HG02571 (cell line): ENCODE data around the gene NLN.
"Not testable (repeated sequence)": the region's sequence is repeated elsewhere in the genome, so short reads cannot be mapped to it uniquely, and the experiment has no call there.

Source experiments
- ATAC-seq: cut with Tn5 transposase; IDR thresholded peaks from one replicate; pipeline ENCODE4 v1.9.1; 2021; ENCODE audit warnings: mild to moderate bottlenecking, moderate library complexity; ENCODE audit not compliant: unreplicated experiment

Gene NLN

GRCh38 chr5:65730910-65731309, 8.9 kb downstream of the NLN start:
- ATAC-seq = no peak

DNA sequence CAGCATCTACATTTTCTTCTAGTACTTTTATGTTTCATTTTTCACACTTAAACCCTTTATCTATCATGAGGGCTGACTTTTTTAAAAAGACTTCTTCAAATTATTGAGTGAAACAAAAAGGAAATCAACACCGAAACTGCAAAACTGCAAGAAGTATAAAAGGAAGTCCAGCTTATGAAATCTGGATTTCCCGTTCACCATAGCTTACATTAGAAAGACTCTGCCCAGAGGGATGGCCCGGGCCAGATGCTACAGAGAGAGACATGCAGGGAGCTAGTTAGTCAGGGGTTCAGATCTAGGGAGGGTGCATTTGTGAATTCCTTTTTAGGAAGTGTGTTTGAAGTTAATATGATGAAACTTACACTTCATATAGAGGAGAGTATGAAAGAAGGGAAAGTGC, 10.0 kb downstream of the NLN start:
- ATAC-seq = not testable (repeated sequence)

- not testable (repeated sequence) for ATAC-seq
Observed at GRCh38 chr5:65734196-65734775, 12.3 kb downstream of the NLN start.

- no peak for ATAC-seq
Observed at GRCh38 chr5:65734921-65735320, 12.9 kb downstream of the NLN start.

GRCh38 chr5:65736011-65736410, 14.0 kb downstream of the NLN start:
- no peak for ATAC-seq

GRCh38 chr5:65737842-65738241, 15.8 kb downstream of the NLN start:
- no peak for ATAC-seq

GRCh38 chr5:65738305-65738704, 16.3 kb downstream of the NLN start:
- ATAC-seq = no peak

DNA sequence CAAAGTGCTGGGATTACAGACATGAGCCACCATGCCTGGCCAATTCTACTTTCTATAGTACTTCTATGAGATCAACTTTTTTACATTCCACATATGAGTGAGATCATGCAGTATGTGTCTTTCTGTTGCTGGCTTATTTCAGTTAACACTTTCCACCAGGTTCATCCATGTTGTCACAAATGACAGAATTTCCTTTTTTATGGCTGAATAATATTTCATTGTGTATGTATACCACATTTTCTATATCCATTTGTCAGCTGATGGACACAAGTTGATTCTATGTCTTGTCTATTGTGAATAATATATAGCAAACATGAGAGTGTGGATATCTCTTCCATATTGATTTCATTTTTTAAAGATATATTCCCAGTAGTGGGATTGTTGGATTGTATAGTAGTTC, 17.2 kb downstream of the NLN start:
- no peak for ATAC-seq

DNA sequence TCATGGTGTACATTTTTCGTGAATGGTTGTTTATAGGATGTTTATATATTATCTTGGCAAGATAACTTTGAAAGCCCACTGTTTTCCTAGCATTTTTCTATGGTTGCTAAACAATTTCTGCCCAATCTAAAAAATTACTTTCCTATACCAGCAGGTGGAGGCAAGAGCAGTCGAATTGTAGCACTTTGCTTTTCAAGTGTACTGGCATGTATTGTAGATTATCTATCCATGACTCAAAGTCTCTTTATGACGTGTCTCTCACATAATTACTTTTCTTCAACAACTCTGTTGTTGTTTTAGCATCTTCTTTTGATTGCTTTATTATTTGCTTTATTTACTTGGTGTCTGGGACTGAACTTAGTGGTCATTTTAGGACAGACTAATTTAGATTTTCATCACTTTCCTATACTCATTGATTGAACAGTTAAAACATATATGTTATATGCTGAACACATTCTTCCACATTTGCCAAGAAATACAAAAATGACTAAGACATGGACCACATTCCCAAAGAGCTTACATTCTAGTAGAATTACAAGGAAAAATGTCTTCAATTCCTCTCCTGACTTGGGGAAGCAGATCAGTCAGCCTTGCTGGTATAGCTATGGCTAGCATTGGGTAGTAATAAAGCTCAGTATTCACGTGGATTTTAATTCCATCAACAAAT, 20.7 kb downstream of the NLN start:
- peak; percentile 71 for ATAC-seq

DNA sequence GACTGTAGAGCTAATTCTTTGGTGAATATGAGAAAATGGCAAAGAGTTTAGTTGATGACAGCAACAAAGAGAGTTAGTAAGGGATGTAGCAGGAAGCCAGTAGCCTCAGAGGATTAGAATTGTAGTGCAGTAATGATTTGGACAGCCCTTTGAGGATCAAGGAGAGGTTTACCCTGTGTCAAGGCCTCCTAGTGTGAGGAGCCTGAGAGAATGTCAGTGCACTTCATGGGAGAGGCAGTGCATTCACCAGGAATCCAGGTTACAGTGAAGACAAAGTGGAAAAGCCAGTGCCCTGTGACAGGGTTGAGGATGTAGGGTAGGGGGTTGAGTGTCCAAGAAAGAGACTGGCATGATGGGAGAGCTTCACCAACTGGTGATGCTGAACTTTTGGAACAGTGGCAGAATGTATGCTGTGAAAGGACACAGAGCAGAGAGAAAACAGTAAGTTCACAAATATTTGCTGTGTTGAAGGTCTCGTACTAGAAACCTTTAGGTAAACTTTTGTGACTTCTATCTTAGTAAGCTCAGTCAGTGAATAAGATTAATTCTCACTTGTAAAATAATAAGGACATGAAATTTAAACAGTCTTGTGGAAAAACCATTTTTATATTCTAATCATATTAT, 27.3 kb downstream of the NLN start:
- no peak for ATAC-seq

DNA sequence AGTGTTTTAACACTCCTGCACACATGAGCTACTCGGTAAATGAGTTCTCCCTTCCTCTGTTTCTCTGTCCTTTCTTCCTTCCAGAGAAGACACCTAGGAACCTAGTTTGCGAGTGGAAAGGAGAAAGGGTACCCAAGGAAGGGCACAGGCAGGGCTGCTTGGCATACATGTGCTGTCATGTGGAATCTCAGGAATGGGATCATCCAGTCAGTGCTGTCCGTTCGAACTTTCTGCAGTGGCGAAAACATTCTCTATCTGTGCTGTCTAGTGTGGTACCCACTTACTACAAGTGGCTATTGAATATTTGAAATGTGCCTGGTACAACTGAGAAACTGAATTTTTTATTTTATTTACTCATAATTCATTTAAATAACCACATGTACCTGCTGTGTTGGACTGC, 28.0 kb downstream of the NLN start:
- ATAC-seq = no peak

GRCh38 chr5:65750938-65751337, 28.9 kb downstream of the NLN start:
- no peak for ATAC-seq

DNA sequence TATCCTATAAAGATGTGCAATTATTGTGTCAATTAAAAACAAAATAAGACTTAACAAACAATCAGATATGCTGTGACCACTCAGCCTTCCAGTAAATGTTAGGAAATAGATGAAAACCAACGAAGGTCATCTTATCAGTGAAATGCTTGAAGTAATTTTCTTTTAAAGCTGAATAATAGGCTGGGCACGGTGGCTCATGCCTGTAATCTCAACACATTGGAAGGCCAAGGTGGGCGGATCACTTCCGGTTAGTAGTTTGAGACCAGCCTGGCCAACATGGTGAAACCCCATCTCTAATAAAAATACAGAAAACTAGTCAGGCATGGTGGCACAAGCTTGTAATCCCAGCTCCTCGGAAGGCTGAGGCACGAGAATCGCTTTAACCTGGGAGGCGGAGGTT, 31.2 kb downstream of the NLN start:
- no peak for ATAC-seq

DNA sequence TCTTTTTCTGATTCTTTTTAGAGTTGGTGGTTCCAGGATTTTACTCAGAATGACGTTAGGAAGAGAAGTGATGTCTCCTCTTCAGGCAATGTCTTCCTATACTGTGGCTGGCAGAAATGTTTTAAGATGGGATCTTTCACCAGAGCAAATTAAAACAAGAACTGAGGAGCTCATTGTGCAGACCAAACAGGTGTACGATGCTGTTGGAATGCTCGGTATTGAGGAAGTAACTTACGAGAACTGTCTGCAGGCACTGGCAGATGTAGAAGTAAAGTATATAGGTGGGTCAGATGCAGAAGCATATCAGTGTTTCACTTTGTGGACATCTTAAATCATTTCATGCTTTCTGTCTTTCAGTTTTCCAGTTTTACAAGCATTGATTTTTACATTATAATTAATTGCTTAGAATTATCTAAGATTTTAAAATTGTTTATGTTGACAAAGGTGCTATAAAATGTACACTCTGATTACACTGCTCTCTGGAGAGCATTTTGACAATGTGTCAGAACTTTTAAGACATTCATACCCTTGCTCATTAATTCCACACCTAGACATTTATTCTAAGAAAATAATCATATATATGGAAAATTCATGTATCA, 36.6 kb downstream of the NLN start:
- no peak for ATAC-seq

DNA sequence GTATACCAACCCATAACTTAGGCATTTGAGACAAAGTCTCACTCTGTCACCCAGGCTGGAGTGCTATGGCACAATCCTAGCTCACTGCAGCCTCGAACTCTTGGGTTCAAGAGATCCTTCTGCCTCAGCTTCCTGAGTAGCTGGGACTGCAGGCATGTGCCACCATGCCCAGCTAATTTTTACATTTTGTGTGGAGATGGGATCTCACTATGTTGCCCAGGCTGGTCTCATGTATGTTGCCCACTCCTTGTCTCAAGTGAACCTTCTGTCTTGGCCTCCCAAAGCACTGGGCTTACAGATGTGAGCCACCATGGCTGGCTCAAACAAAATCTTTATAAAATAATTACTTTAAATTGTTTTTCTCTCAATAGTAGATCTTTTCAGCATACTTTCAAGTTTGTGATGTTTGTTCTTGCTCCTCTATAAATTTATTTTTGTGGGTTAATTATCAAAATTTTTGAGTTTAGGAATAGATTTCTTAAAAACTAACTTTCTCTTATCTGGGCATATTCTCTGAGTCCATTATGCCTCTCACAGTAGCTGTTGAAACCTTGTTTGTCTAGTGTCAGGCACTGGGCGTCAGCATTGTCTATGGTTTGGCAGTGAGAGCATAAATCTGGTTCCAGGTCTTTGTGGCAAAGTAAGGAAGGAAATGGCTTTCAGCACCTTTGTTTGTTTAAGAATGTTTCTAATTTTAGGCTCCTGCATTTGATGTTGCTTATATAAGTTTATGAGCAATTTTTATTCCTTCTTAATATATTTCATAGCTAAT, 38.7 kb downstream of the NLN start:
- ATAC-seq = no peak

- ATAC-seq = no peak
Observed at GRCh38 chr5:65762234-65762633, 40.2 kb downstream of the NLN start.

- ATAC-seq = no peak
Observed at GRCh38 chr5:65765582-65765981, 43.6 kb downstream of the NLN start.

DNA sequence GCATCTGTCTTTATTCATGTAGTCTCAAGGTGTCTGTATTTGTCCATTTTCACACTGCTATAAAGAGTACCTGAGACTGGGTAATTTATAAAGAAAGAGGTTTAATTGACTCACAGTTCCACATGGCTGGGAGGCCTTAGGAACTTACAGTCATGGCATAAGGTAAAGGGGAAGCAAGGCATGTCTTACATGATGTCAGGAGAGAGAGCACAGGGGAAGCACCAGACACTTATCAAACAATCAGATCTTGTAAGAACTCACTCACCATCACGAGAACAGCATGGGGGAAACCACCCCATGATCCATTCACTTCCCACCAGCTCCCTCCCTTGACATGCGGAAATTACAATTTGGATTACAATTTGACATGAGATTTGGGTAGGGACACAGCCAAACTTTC, 44.2 kb downstream of the NLN start:
- ATAC-seq = no peak

DNA sequence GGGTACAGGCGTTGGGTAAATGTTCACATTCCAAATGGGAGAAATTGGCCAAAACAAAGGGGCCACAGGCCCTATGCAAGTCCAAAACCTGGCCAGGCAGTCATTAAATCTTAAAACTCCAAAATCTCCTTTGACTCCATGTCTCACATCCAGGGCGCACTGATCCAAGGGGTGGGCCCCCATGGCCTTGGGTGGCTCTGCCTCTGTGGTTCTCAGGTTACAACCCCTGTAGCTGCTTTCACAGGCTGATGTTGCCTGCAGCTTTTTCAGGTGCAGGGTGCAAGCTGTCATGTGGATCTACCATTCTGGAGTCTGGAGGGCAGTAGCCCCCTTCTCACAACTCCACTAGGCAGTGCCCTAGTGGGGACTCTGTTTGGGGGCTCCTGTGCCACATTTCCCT, 44.8 kb downstream of the NLN start:
- no peak for ATAC-seq

- no peak for ATAC-seq
Observed at GRCh38 chr5:65767565-65767964, 45.6 kb downstream of the NLN start.

GRCh38 chr5:65768723-65769346, 46.8 kb downstream of the NLN start:
- ATAC-seq = no peak
